ENCODE measurements around the gene GPATCH2L.
A peak's percentile ranks its signal among the peaks of the same experiment; 100 is the strongest.

GPATCH2L gene

GRCh38 chr14:76151398-76152332, at the start of gene GPATCH2L:
Gene GPATCH2L (plus strand): TSS chr14:76151922. CDS start chr14:76154364, 2,442 bp downstream.
- H3K36me3 ChIP-seq (ENCODE audit: insufficient read depth, low read length): peaks cover 23% of the 10 kb centered on the region
- DNase-seq (ENCODE audit: low read depth, low spot score): peak; percentile 26
- H3K4me3 ChIP-seq: peak within 1 kb of the TSS; percentile 95
- 0 out of 2 replicates have a peak within 1 kb of the TSS, but pooled peaks have one; percentile 28 for H3K27ac ChIP-seq
- H3K9me3 ChIP-seq (ENCODE audit: low read depth, low read length): no peaks in the 10 kb centered on the region
- TF ChIP-seq POLR2AphosphoS5 (IDR thresholded peaks at IDR 0.05; ENCODE audit: borderline replicate concordance, low read depth, low read length): peak; percentile 92
- TF ChIP-seq EZH2 (IDR thresholded peaks at IDR 0.05): no peak
- H3K9ac ChIP-seq (ENCODE audit: insufficient read length): peak within 1 kb of the TSS; percentile 95

GRCh38 chr14:76104802-76105355, 46.8 kb upstream of the GPATCH2L start:
- TF ChIP-seq EZH2 (IDR thresholded peaks at IDR 0.05) (no peak), POLR2AphosphoS5 (IDR thresholded peaks at IDR 0.05; ENCODE audit: borderline replicate concordance, low read depth, low read length) (no peak), FOXP2 (optimal IDR thresholded peaks at IDR 0.05; ENCODE audit: control extremely low read depth, extremely low read length, insufficient read depth) (no peak)
- DNase-seq (ENCODE audit: low read depth, low spot score): no peak
- Histone ChIP-seq H3K36me3 (ENCODE audit: insufficient read depth, low read length) (no peaks in the 10 kb centered on the region), H3K4me3 (no peak overlapping the region), H3K27ac (no peak overlapping the region), H3K9ac (ENCODE audit: insufficient read length) (no peak overlapping the region), H3K9me3 (ENCODE audit: low read depth, low read length) (no peaks in the 10 kb centered on the region)

- H3K27ac ChIP-seq: no peak overlapping the region
- H3K9ac ChIP-seq (ENCODE audit: insufficient read length): no peak overlapping the region
- H3K9me3 ChIP-seq (ENCODE audit: low read depth, low read length): no peaks in the 10 kb centered on the region
- H3K36me3 ChIP-seq (ENCODE audit: insufficient read depth, low read length): no peaks in the 10 kb centered on the region
- DNase-seq (ENCODE audit: low read depth, low spot score): no peak
- no peak overlapping the region for H3K4me3 ChIP-seq
- no peak for TF ChIP-seq FOXP2 (optimal IDR thresholded peaks at IDR 0.05; ENCODE audit: control extremely low read depth, extremely low read length, insufficient read depth)
- no peak for TF ChIP-seq EZH2 (IDR thresholded peaks at IDR 0.05)
- TF ChIP-seq POLR2AphosphoS5 (IDR thresholded peaks at IDR 0.05; ENCODE audit: borderline replicate concordance, low read depth, low read length): no peak
These were observed 45.5 kb upstream of the GPATCH2L start for GRCh38 chr14:76106188-76106587.

GRCh38 chr14:76109087-76109880, 42.4 kb upstream of the GPATCH2L start:
- no peak for DNase-seq (ENCODE audit: low read depth, low spot score)
- Histone ChIP-seq H3K9ac (ENCODE audit: insufficient read length) (no peak overlapping the region), H3K27ac (no peak overlapping the region), H3K36me3 (ENCODE audit: insufficient read depth, low read length) (no peaks in the 10 kb centered on the region), H3K4me3 (no peak overlapping the region), H3K9me3 (ENCODE audit: low read depth, low read length) (no peaks in the 10 kb centered on the region)
- TF ChIP-seq EZH2 (IDR thresholded peaks at IDR 0.05) (no peak), POLR2AphosphoS5 (IDR thresholded peaks at IDR 0.05; ENCODE audit: borderline replicate concordance, low read depth, low read length) (no peak), FOXP2 (optimal IDR thresholded peaks at IDR 0.05; ENCODE audit: control extremely low read depth, extremely low read length, insufficient read depth) (no peak)

- DNase-seq (ENCODE audit: low read depth, low spot score): no peak
- Histone ChIP-seq H3K36me3 (ENCODE audit: insufficient read depth, low read length) (no peaks in the 10 kb centered on the region), H3K9ac (ENCODE audit: insufficient read length) (no peak overlapping the region), H3K4me3 (peak overlapping the region; percentile 41; the same call in 1 of the 2 replicates), H3K27ac (no peak overlapping the region), H3K9me3 (ENCODE audit: low read depth, low read length) (no peaks in the 10 kb centered on the region)
- TF ChIP-seq EZH2 (IDR thresholded peaks at IDR 0.05): no peak
- no peak for TF ChIP-seq FOXP2 (optimal IDR thresholded peaks at IDR 0.05; ENCODE audit: control extremely low read depth, extremely low read length, insufficient read depth)
- no peak for TF ChIP-seq POLR2AphosphoS5 (IDR thresholded peaks at IDR 0.05; ENCODE audit: borderline replicate concordance, low read depth, low read length)
These were observed 38.7 kb upstream of the GPATCH2L start for GRCh38 chr14:76112889-76113624.

GRCh38 chr14:76113691-76114090, 38.0 kb upstream of the GPATCH2L start:
- H3K4me3 ChIP-seq: peak overlapping the region; percentile 41; the same call in 1 of the 2 replicates

GRCh38 chr14:76115010-76115422, 36.7 kb upstream of the GPATCH2L start:
- H3K36me3 ChIP-seq (ENCODE audit: insufficient read depth, low read length): no peaks in the 10 kb centered on the region
- H3K9ac ChIP-seq (ENCODE audit: insufficient read length): no peak overlapping the region
- H3K9me3 ChIP-seq (ENCODE audit: low read depth, low read length): no peaks in the 10 kb centered on the region
- DNase-seq (ENCODE audit: low read depth, low spot score): no peak
- H3K27ac ChIP-seq: no peak overlapping the region
- TF ChIP-seq POLR2AphosphoS5 (IDR thresholded peaks at IDR 0.05; ENCODE audit: borderline replicate concordance, low read depth, low read length) (no peak), EZH2 (IDR thresholded peaks at IDR 0.05) (no peak), FOXP2 (optimal IDR thresholded peaks at IDR 0.05; ENCODE audit: control extremely low read depth, extremely low read length, insufficient read depth) (no peak)
- H3K4me3 ChIP-seq: no peak overlapping the region

More at GRCh38 chr14:76113691-76114090, 38.0 kb upstream of the GPATCH2L start:
- Histone ChIP-seq H3K9me3 (ENCODE audit: low read depth, low read length) (no peaks in the 10 kb centered on the region), H3K36me3 (ENCODE audit: insufficient read depth, low read length) (no peaks in the 10 kb centered on the region), H3K9ac (ENCODE audit: insufficient read length) (no peak overlapping the region), H3K27ac (no peak overlapping the region)
- TF ChIP-seq FOXP2 (optimal IDR thresholded peaks at IDR 0.05; ENCODE audit: control extremely low read depth, extremely low read length, insufficient read depth) (no peak), POLR2AphosphoS5 (IDR thresholded peaks at IDR 0.05; ENCODE audit: borderline replicate concordance, low read depth, low read length) (no peak), EZH2 (IDR thresholded peaks at IDR 0.05) (no peak)
- DNase-seq (ENCODE audit: low read depth, low spot score): no peak
